HG03521 (cell line): Measurements from ENCODE around the gene UTP18.
"Not testable (repeated sequence)": the region's sequence is repeated elsewhere in the genome, so short reads cannot be mapped to it uniquely, and the experiment has no call there.

Experiments used
- ATAC-seq: cut with Tn5 transposase; IDR thresholded peaks from one replicate; pipeline ENCODE4 v1.9.1; 2021; ENCODE audit warnings: mild to moderate bottlenecking, moderate library complexity; ENCODE audit not compliant: unreplicated experiment

UTP18 gene

GRCh38 chr17:51260237-51261023 is at the start of gene UTP18:
Gene UTP18, plus strand, starts transcription at chr17:51260546. Its CDS starts 39 bp downstream, at chr17:51260585.
- ATAC-seq = peak; percentile 72

- no peak for ATAC-seq
Observed at GRCh38 chr17:51214920-51215319, 45.4 kb upstream of the UTP18 start.

- ATAC-seq = no peak
Observed at GRCh38 chr17:51217946-51218345, 42.4 kb upstream of the UTP18 start.

GRCh38 chr17:51221322-51221721 is 39.0 kb upstream of the UTP18 start:
- no peak for ATAC-seq

- no peak for ATAC-seq
Observed at GRCh38 chr17:51224402-51225262, 35.7 kb upstream of the UTP18 start.

GRCh38 chr17:51225523-51225922 is 34.8 kb upstream of the UTP18 start:
- ATAC-seq = not testable (repeated sequence)

- ATAC-seq = no peak
Observed at GRCh38 chr17:51228161-51228560, 32.2 kb upstream of the UTP18 start.

- no peak for ATAC-seq
Observed at GRCh38 chr17:51229889-51230288, 30.5 kb upstream of the UTP18 start.

GRCh38 chr17:51230306-51230705 is 30.0 kb upstream of the UTP18 start:
- ATAC-seq = no peak

GRCh38 chr17:51231999-51232398 is 28.3 kb upstream of the UTP18 start:
- ATAC-seq = no peak

- no peak for ATAC-seq
Observed at GRCh38 chr17:51234162-51234561, 26.2 kb upstream of the UTP18 start.

GRCh38 chr17:51238255-51238887 is 22.0 kb upstream of the UTP18 start:
- peak; percentile 50 for ATAC-seq

GRCh38 chr17:51240275-51240674 is 20.1 kb upstream of the UTP18 start:
- ATAC-seq = no peak

GRCh38 chr17:51244041-51244440 is 16.3 kb upstream of the UTP18 start:
- ATAC-seq = no peak

GRCh38 chr17:51245535-51245934 is 14.8 kb upstream of the UTP18 start:
- ATAC-seq = no peak

GRCh38 chr17:51250314-51250840 is 10.0 kb upstream of the UTP18 start:
- ATAC-seq = no peak

GRCh38 chr17:51251010-51251409 is 9.3 kb upstream of the UTP18 start:
- ATAC-seq = no peak

GRCh38 chr17:51255673-51256072 is 4.7 kb upstream of the UTP18 start:
- no peak for ATAC-seq

GRCh38 chr17:51256101-51256500 is 4.2 kb upstream of the UTP18 start:
- ATAC-seq = no peak

- no peak for ATAC-seq
Observed at GRCh38 chr17:51257150-51258081, 2.9 kb upstream of the UTP18 start.
